ENCODE measurements around the gene CLEC7A. TPM values are rescaled to one million over a fixed set of nuclear protein-coding genes. Genes with fewer than 3 reads are reported as not detected.

The CLEC7A gene
- polyA plus RNA-seq (2013) = 13.7 and 14.4 TPM in 2 replicates

GRCh38 chr12:10130042-10130441 is at the start of gene CLEC7A:
Gene CLEC7A, minus strand, starts transcription at chr12:10130199. Its CDS starts 117 bp downstream, at chr12:10130082.
- Histone ChIP-seq H2BK120ac (ENCODE audit: insufficient read depth, low read length, poor library complexity) (no peak within 1 kb of the TSS), H3K79me1 (ENCODE audit: low read length) (no peaks in the 10 kb centered on the region), H3K9me3 (ENCODE audit: insufficient read depth, low read depth, low read length) (no peaks in the 10 kb centered on the region), H3K4me3 (ENCODE audit: low read depth, low read length) (no peak within 1 kb of the TSS), H4K91ac (ENCODE audit: low read depth, low read length) (peak within 1 kb of the TSS; percentile 32), H3K4ac (ENCODE audit: low read depth, low read length) (no peak within 1 kb of the TSS), H3K27ac (ENCODE audit: low read depth, low read length) (no peak within 1 kb of the TSS), H4K8ac (ENCODE audit: low read depth, low read length) (no peak within 1 kb of the TSS), H3K14ac (ENCODE audit: low read length) (no peak within 1 kb of the TSS), H3K9ac (ENCODE audit: low read length) (no peak within 1 kb of the TSS), H2BK5ac (ENCODE audit: low read depth, low read length, poor library complexity) (no peak within 1 kb of the TSS), H4K12ac (ENCODE audit: low read depth, low read length) (no peak within 1 kb of the TSS), H3K27me3 (ENCODE audit: insufficient read depth, low read length) (no peaks in the 10 kb centered on the region), H3K79me2 (ENCODE audit: control insufficient read depth, insufficient read depth, low read length, poor library complexity) (no peaks in the 10 kb centered on the region), H3K36me3 (ENCODE audit: control insufficient read depth in 1 of 2, insufficient read depth in 2 of 2, low read length in 2 of 2) (peaks cover 0 to 2% of the 10 kb centered on the region in 2 experiments), H3K18ac (ENCODE audit: low read length) (no peak within 1 kb of the TSS), H3K23ac (ENCODE audit: low read length) (no peak within 1 kb of the TSS), H2AFZ (ENCODE audit: insufficient read depth, low read length, poor library complexity) (no peak within 1 kb of the TSS), H3K4me1 (ENCODE audit: control insufficient read depth in 1 of 2, insufficient read depth in 2 of 2, low read length in 2 of 2) (no peaks in the 10 kb centered on the region), H3K4me2 (ENCODE audit: low read length) (no peak within 1 kb of the TSS), H2AK5ac (ENCODE audit: low read length) (no peak within 1 kb of the TSS), H2BK12ac (ENCODE audit: low read length) (no peak within 1 kb of the TSS)
- WGBS (ENCODE audit: extremely low coverage, insufficient coverage, insufficient read length) = no CpG with 5 or more reads among the region's 1 CpG
- peak in 1 of 2 donors; percentile 90 for DNase-seq

GRCh38 chr12:10179776-10180181 is 49.8 kb upstream of the CLEC7A start:
- DNase-seq = peak; percentile 36 to 91
- Histone ChIP-seq H2BK12ac (ENCODE audit: low read length) (no peak overlapping the region), H3K36me3 (ENCODE audit: control insufficient read depth in 1 of 2, insufficient read depth in 2 of 2, low read length in 2 of 2) (no peaks in the 10 kb centered on the region), H3K27me3 (ENCODE audit: insufficient read depth, low read length) (no peaks in the 10 kb centered on the region), H3K9ac (ENCODE audit: low read length) (no peak overlapping the region), H3K18ac (ENCODE audit: low read length) (no peak overlapping the region), H2AK5ac (ENCODE audit: low read length) (no peak overlapping the region), H3K4me2 (ENCODE audit: low read length) (no peak overlapping the region), H4K8ac (ENCODE audit: low read depth, low read length) (no peak overlapping the region), H3K4me3 (ENCODE audit: low read depth, low read length) (no peak overlapping the region), H3K9me3 (ENCODE audit: insufficient read depth, low read depth, low read length) (no peaks in the 10 kb centered on the region), H4K12ac (ENCODE audit: low read depth, low read length) (no peak overlapping the region), H2BK5ac (ENCODE audit: low read depth, low read length, poor library complexity) (no peak overlapping the region), H3K27ac (ENCODE audit: low read depth, low read length) (no peak overlapping the region), H2BK120ac (ENCODE audit: insufficient read depth, low read length, poor library complexity) (no peak overlapping the region), H2AFZ (ENCODE audit: insufficient read depth, low read length, poor library complexity) (no peak overlapping the region), H3K23ac (ENCODE audit: low read length) (no peak overlapping the region), H3K79me2 (ENCODE audit: control insufficient read depth, insufficient read depth, low read length, poor library complexity) (no peaks in the 10 kb centered on the region), H3K79me1 (ENCODE audit: low read length) (no peaks in the 10 kb centered on the region), H4K91ac (ENCODE audit: low read depth, low read length) (no peak overlapping the region), H3K4ac (ENCODE audit: low read depth, low read length) (no peak overlapping the region), H3K4me1 (ENCODE audit: control insufficient read depth in 1 of 2, insufficient read depth in 2 of 2, low read length in 2 of 2) (peaks cover 0 to 4% of the 10 kb centered on the region in 2 experiments), H3K14ac (ENCODE audit: low read length) (no peak overlapping the region)
- no CpG with 5 or more reads among the region's 5 CpGs for WGBS (ENCODE audit: extremely low coverage, insufficient coverage, insufficient read length)

GRCh38 chr12:10178821-10179220 is 48.8 kb upstream of the CLEC7A start, which contains the start of gene TMEM52B:
Gene TMEM52B, plus strand, starts transcription at chr12:10179032. Its CDS starts 543 bp downstream, at chr12:10179575.
- Histone ChIP-seq H4K91ac (ENCODE audit: low read depth, low read length) (peak within 1 kb of the TSS; percentile 4), H3K27ac (ENCODE audit: low read depth, low read length) (no peak within 1 kb of the TSS), H3K79me2 (ENCODE audit: control insufficient read depth, insufficient read depth, low read length, poor library complexity) (no peaks in the 10 kb centered on the region), H3K4me2 (ENCODE audit: low read length) (no peak within 1 kb of the TSS), H3K79me1 (ENCODE audit: low read length) (no peaks in the 10 kb centered on the region), H3K4ac (ENCODE audit: low read depth, low read length) (no peak within 1 kb of the TSS), H3K9me3 (ENCODE audit: insufficient read depth, low read depth, low read length) (no peaks in the 10 kb centered on the region), H3K14ac (ENCODE audit: low read length) (no peak within 1 kb of the TSS), H3K36me3 (ENCODE audit: control insufficient read depth in 1 of 2, insufficient read depth in 2 of 2, low read length in 2 of 2) (no peaks in the 10 kb centered on the region), H3K4me1 (ENCODE audit: control insufficient read depth in 1 of 2, insufficient read depth in 2 of 2, low read length in 2 of 2) (peaks cover 0 to 4% of the 10 kb centered on the region in 2 experiments), H2AFZ (ENCODE audit: insufficient read depth, low read length, poor library complexity) (no peak within 1 kb of the TSS), H2BK12ac (ENCODE audit: low read length) (no peak within 1 kb of the TSS), H3K4me3 (ENCODE audit: low read depth, low read length) (no peak within 1 kb of the TSS), H2BK5ac (ENCODE audit: low read depth, low read length, poor library complexity) (no peak within 1 kb of the TSS), H3K27me3 (ENCODE audit: insufficient read depth, low read length) (no peaks in the 10 kb centered on the region), H4K8ac (ENCODE audit: low read depth, low read length) (no peak within 1 kb of the TSS), H2AK5ac (ENCODE audit: low read length) (no peak within 1 kb of the TSS), H4K12ac (ENCODE audit: low read depth, low read length) (no peak within 1 kb of the TSS), H2BK120ac (ENCODE audit: insufficient read depth, low read length, poor library complexity) (no peak within 1 kb of the TSS), H3K18ac (ENCODE audit: low read length) (no peak within 1 kb of the TSS), H3K9ac (ENCODE audit: low read length) (no peak within 1 kb of the TSS), H3K23ac (ENCODE audit: low read length) (no peak within 1 kb of the TSS)
- DNase-seq = no peak
- no CpG with 5 or more reads among the region's 4 CpGs for WGBS (ENCODE audit: extremely low coverage, insufficient coverage, insufficient read length)

GRCh38 chr12:10175846-10176636 is 46.0 kb upstream of the CLEC7A start:
- Histone ChIP-seq H3K79me1 (ENCODE audit: low read length) (no peaks in the 10 kb centered on the region), H3K4me2 (ENCODE audit: low read length) (no peak overlapping the region), H3K4me1 (ENCODE audit: control insufficient read depth in 1 of 2, insufficient read depth in 2 of 2, low read length in 2 of 2) (peaks cover 0 to 4% of the 10 kb centered on the region in 2 experiments), H3K27me3 (ENCODE audit: insufficient read depth, low read length) (no peaks in the 10 kb centered on the region), H4K91ac (ENCODE audit: low read depth, low read length) (no peak overlapping the region), H4K8ac (ENCODE audit: low read depth, low read length) (no peak overlapping the region), H3K14ac (ENCODE audit: low read length) (no peak overlapping the region), H3K4ac (ENCODE audit: low read depth, low read length) (no peak overlapping the region), H2AK5ac (ENCODE audit: low read length) (no peak overlapping the region), H3K36me3 (ENCODE audit: control insufficient read depth in 1 of 2, insufficient read depth in 2 of 2, low read length in 2 of 2) (no peaks in the 10 kb centered on the region), H3K9ac (ENCODE audit: low read length) (no peak overlapping the region), H3K27ac (ENCODE audit: low read depth, low read length) (no peak overlapping the region), H2BK12ac (ENCODE audit: low read length) (no peak overlapping the region), H2BK120ac (ENCODE audit: insufficient read depth, low read length, poor library complexity) (no peak overlapping the region), H3K18ac (ENCODE audit: low read length) (no peak overlapping the region), H3K9me3 (ENCODE audit: insufficient read depth, low read depth, low read length) (no peaks in the 10 kb centered on the region), H3K4me3 (ENCODE audit: low read depth, low read length) (no peak overlapping the region), H4K12ac (ENCODE audit: low read depth, low read length) (no peak overlapping the region), H2BK5ac (ENCODE audit: low read depth, low read length, poor library complexity) (no peak overlapping the region), H2AFZ (ENCODE audit: insufficient read depth, low read length, poor library complexity) (no peak overlapping the region), H3K79me2 (ENCODE audit: control insufficient read depth, insufficient read depth, low read length, poor library complexity) (no peaks in the 10 kb centered on the region), H3K23ac (ENCODE audit: low read length) (no peak overlapping the region)
- peak; percentile 60 to 65 for DNase-seq
- no CpG with 5 or more reads among the region's 5 CpGs for WGBS (ENCODE audit: extremely low coverage, insufficient coverage, insufficient read length)

Measured in trophoblast cell (in vitro differentiated cells and primary cell).